Stimulated activated CD4-positive, alpha-beta T cell treated with anti-CD3 and anti-CD28 coated beads, Interleukin-12 subunit alpha, Interleukin-12 subunit beta, amount 100 ng/mL, for 24 hours (primary cell): ENCODE measurements around the gene ANKMY1.
"Not testable (repeated sequence)": the region's sequence is repeated elsewhere in the genome, so short reads cannot be mapped to it uniquely, and the experiment has no call there.

ENCODE experiments used
- DNase-seq, 2 experiments: peaks; one replicate each; pipeline ENCODE4 v3.0.0-alpha.2; 2020; ENCODE audit warnings: low read depth in 2 of 2

The ANKMY1 gene

DNA sequence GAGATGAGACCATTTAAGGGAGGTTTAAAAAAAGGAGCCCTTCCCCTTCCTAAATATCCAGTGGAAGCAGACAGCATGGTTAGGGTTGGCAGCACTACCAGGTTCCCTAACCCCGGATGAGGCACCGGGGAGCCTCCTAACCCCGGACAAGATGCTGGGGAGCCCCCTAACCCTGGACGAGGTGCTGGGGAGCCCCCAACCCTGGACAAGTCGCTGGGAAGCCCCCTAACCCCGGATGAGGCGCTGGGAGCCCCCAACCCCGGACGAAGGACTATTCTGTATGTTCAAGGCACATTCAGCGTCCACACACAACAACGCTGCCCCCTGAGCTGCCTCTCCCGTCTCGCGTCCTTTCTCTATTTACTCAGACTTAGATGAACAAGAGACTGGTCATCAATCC is 51.9 kb downstream of the ANKMY1 start:
- no peak for DNase-seq

- DNase-seq, result no peak
Measured at GRCh38 chr2:240503848-240504247, 53.9 kb downstream of the ANKMY1 start.

DNA sequence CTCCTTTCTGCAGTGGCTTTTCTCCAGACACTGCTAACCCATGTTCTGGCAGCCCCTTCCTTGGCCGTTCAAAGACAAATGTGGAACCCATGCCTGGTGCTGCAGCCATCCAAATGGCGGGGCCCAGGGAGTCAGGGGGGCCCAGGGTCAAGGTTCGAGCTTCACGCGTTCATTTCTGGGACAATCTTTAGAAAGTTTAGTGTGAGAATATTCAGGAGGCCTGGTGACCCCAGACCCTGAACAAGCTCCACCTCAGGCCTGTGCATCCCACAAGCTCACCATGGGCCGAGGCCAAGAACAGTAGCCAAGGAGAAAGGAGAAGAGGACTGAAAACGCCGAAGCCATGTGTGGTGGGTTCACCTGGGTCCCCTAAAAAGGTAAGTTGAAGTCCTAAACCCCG is 54.4 kb downstream of the ANKMY1 start:
- no peak for DNase-seq

- no peak for DNase-seq
Measured at GRCh38 chr2:240502430-240503121, 55.2 kb downstream of the ANKMY1 start.

- no peak for DNase-seq
Measured at GRCh38 chr2:240502059-240502429, 55.7 kb downstream of the ANKMY1 start.

GRCh38 chr2:240501531-240501991 is 56.2 kb downstream of the ANKMY1 start:
- DNase-seq, result no peak

- DNase-seq, result no peak
Measured at GRCh38 chr2:240500561-240501423, 57.0 kb downstream of the ANKMY1 start.

- DNase-seq, result no peak
Measured at GRCh38 chr2:240499309-240500301, 58.2 kb downstream of the ANKMY1 start.

DNA sequence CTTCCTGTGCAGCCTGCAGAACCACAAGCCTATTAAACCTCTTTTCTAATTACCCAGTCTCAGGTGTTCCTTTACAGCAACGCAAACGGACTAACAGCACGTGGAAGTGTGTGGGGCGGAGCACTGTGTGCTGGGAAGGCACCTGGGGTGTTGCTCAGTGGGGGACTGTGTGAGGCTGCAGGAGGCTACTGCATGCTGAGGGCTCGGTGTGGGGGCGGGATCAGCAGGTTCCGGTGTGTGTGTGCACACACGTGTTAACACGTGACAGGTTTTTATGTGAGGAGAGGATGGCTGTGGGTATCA is 58.9 kb downstream of the ANKMY1 start:
- no peak for DNase-seq

- no peak for DNase-seq
Measured at GRCh38 chr2:240498171-240498957, 59.4 kb downstream of the ANKMY1 start.

DNA sequence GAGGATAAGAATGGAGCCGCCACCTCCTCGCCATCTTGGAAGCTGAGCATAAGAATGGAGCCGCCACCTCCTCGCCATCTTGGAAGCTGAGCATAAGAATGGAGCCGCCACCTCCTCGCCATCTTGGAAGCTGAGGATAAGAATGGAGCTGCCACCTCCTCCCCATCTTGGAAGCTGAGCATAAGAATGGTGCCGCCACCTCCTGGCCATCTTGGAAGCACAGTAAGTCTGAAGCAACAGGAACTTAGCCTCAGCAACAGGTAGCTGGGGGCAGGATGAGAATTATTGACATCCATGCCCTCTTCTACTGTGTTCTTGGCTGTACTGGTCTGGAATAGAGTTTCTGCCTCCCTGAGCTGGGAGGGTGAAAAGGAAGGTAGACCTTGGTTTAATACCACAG is 60.7 kb downstream of the ANKMY1 start:
- DNase-seq, result not testable (repeated sequence)

DNA sequence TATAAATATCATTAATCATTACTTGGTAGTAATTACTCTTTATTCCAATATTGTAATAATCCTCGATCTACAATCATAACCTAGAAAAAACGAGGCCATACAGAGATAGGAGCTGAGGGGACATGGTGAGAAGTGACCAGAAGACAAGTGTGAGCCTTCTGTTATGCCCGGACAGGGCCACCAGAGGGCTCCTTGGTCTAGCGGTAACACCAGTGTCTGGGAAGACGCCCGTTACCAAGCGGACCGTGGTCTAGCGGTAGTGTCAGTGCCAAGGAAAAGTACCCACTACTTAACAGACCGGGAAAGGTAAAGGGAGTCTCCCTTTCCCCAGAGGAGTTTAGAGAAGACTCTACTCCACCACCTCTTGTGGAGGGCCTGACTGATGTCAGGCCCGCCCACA is 62.8 kb downstream of the ANKMY1 start:
- DNase-seq, result not testable (repeated sequence)

DNA sequence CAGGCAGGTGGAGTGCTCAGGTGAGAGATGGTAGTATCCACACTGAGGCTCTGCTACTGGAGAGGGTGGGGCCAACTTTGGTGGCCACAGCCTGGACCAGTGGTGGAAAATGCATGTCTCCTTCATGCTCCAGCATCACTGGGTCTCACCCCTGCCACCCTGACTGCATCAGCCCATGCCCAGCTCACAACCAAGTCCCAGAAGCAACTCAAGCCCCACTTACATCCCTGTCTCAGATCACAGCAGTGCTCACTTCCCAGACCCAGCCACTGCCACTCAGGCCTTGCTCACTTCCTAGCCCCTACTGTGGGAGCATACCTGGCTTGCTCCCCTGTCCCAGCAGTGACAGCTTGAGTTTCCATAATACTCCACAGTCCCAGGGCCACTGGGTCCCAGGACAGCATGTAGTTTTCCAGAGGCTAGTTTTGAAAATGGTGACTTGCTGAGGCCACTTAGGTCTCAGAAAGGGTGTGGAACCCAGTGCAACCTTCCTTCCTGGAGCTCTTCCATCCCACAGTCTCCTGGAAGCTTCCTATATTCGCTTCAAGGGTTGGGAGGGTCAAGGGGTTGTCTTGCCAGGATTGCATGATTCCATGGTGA is 63.5 kb downstream of the ANKMY1 start:
- DNase-seq, result no peak

GRCh38 chr2:240491483-240491882 is 66.3 kb downstream of the ANKMY1 start:
- no peak for DNase-seq

- DNase-seq, result no peak
Measured at GRCh38 chr2:240482141-240482540, 75.6 kb downstream of the ANKMY1 start.

DNA sequence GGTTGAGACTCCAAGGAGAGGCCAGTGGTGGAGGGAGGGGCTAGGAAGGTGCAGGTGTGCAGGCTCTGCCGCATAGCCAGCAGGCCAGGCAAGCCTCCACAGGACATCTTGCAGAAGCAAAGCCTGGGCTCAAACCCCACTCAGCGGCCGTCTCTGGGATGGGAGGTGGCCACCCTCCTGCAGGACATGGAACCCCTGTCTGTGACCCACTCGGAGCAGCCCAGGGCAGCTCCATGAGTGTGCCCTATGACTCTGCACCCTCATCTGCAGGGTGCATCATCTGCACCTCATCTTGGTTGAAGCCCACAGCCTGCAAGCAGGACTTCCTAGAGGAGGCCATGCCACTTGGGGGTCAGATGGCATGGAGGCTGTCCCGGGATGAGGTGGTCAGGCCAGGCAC is 76.1 kb downstream of the ANKMY1 start:
- DNase-seq, result no peak

GRCh38 chr2:240480834-240481623 is 76.8 kb downstream of the ANKMY1 start:
- no peak for DNase-seq

DNA sequence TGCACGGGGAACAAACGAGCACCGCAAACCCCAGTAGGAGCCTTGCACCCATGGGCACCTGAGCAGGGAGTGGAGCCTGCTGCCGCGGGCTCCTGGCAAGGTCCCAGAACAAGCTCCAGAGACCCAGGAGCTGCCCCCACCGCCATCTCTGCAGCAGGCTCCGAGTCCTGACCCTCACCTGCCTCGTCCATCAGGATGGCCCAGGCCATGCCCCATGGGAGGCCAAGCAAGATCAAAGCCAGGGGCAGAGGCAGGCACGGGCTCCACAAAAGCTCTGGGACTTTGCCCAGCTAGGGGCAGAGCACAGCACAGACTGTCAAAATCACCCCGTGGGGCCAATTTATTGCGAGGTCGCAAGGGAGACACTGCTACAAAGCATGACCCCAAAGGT is 78.7 kb downstream of the ANKMY1 start:
- no peak for DNase-seq

DNA sequence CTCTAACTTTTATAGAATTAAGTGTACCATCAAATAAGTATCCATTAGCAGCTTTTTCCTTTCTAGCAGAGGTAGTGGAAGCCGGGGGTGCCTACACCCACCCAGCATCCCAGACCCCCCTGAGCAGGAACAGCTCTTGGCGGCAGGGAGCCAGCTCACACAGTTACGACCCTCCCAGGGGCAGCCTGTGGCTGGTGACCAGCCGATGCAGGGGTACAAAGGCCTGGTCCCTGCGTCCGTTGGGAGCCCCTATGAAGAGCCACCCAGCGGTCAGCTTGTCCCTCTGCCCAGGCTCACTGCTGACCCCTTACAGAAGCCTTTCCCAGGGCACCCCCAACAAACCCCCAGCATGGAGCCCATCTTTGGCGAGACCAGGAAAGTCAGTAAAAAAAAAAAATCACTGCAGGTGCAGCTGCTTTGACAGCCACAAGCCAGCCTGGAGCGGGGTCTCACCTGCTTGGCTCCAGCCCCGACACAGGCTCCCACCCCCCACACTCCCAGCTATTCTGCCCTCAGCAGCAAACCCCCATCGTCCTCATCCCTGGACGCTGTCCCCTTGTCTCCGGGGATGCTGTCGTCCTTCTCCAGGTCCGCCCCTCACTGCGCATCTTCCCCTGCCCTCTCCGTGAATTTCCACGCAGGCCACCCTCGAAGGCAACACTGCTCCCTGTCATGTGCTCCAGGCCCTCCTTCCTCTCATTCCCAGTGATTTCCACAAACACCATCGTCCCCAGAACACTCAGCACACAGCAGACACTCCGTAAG is 79.3 kb downstream of the ANKMY1 start:
- no peak for DNase-seq
